ENCODE measurements around the gene EXOC3L4. TPM values are rescaled to one million over a fixed set of nuclear protein-coding genes. Genes with fewer than 3 reads are reported as not detected.
A peak's percentile ranks its signal among the peaks of the same experiment; 100 is the strongest.

Gene EXOC3L4
- total and polyA plus RNA-seq, 9 of the 15 experiments (the other 6 are each of a cell fraction or from before 2014, with no cell fraction given): 0.10 to 6.7 (median 0.98) TPM; not detected in 1

GRCh38 chr14:103122947-103123633 lies 28.6 kb downstream of the EXOC3L4 start, which contains the start of gene TNFAIP2:
Gene TNFAIP2, plus strand, starts transcription at chr14:103123461. Its CDS starts 2,997 bp downstream, at chr14:103126458.
- in situ Hi-C loops (cut with MboI): no loop called here
- Histone ChIP-seq H4K20me1 (replicated peaks; ENCODE audit: control insufficient read depth, insufficient read depth, low read length) (no peaks in the 10 kb centered on the region), H2AFZ (ENCODE audit: low read depth, low read length) (peak within 1 kb of the TSS; percentile 80), H3K9me3 (replicated peaks; ENCODE audit: control insufficient read depth, insufficient read depth, low read depth, low read length) (no peaks in the 10 kb centered on the region), H3K27ac (ENCODE audit: extremely low read depth, low read depth, low read length) (peak within 1 kb of the TSS; percentile 81), H3K9me1 (ENCODE audit: control insufficient read depth, insufficient read depth, low read length) (no peaks in the 10 kb centered on the region), H3K4me1 (replicated peaks in 1 of 2; ENCODE audit: control insufficient read depth in 2 of 2, insufficient read depth in 2 of 2, low read length in 2 of 2) (peaks cover 28 to 87% of the 10 kb centered on the region in 2 experiments), H3K27me3 (ENCODE audit: control insufficient read depth in 2 of 2, insufficient read depth in 2 of 2, low read length in 2 of 2) (no peaks in the 10 kb centered on the region), H3K79me2 (ENCODE audit: control insufficient read depth, insufficient read depth, low read length) (peaks cover 21% of the 10 kb centered on the region), H3K4me2 (ENCODE audit: insufficient read depth, low read length) (peak within 1 kb of the TSS; percentile 72), H3K4me3 (peak within 1 kb of the TSS; percentile 53), H3K9ac (ENCODE audit: insufficient read depth in 1 of 2, low read depth in 2 of 2, low read length in 2 of 2) (peak within 1 kb of the TSS; percentile 75 to 94; a peak in 3 of 4 replicates), H3K36me3 (ENCODE audit: control insufficient read depth, insufficient read depth, low read length) (peaks cover 22% of the 10 kb centered on the region; the same call in 1 of the 3 replicates)
- ChIA-PET CTCF (ENCODE audit: low intra/inter-chr PET ratio) (interaction anchor here (0.9 kb wide), 1 partner anchor 19 kb away, joined by 3 read pairs; no protein-coding TSS in a partner anchor), POLR2A (interaction anchor here (0.5 to 1.0 kb wide), 2 partner anchors 17 to 419 kb away, joined by 3 to 4 read pairs; no protein-coding TSS in a partner anchor)
- 0% methylated on average over 1 of the region's 74 CpGs for WGBS (ENCODE audit: insufficient coverage, low coverage, missing lambda C conversion rate)
- ATAC-seq (peak; percentile 74), DNase-seq (ENCODE audit: extremely low read depth in 1 of 4, low spot score in 3 of 4) (peak; percentile 57 to 77 (median 70)), FAIRE-seq (no peak)
- intact Hi-C loops (cut with micrococcal nuclease): no loop called here
- no TSS peak for BruUV-seq (replicated peaks)
- no peak for TF ChIP-seq MBD2 (IDR thresholded peaks at IDR 0.05; ENCODE audit: borderline replicate concordance, low read depth)
- TF ChIP-seq ZNF76 (CRISPR knock-in tag; IDR thresholded peaks at IDR 0.05; ENCODE audit: borderline replicate concordance): 0 out of 2 replicates have a peak, but pooled peaks have one; percentile 32
- TF ChIP-seq PURB (CRISPR knock-in tag; IDR thresholded peaks at IDR 0.05; ENCODE audit: low read depth): no peak
- TF ChIP-seq NRF1 (conservative IDR thresholded peaks at IDR 0.05 in 1 of 2, IDR thresholded peaks at IDR 0.05 in 1 of 2): no peak
- TF ChIP-seq TRIM25 (IDR thresholded peaks at IDR 0.05; ENCODE audit: borderline replicate concordance): no peak
- TF ChIP-seq JUNB (CRISPR knock-in tag; conservative IDR thresholded peaks at IDR 0.05): no peak
- peak; percentile 91 for TF ChIP-seq POLR2G (IDR thresholded peaks at IDR 0.05; ENCODE audit: low read depth, low read length)
- no peak for TF ChIP-seq AFF1 (IDR thresholded peaks at IDR 0.05; ENCODE audit: low read depth in 1 of 2, partially characterized antibody in 2 of 2)
- peak; percentile 64 for TF ChIP-seq L3MBTL2 (IDR thresholded peaks at IDR 0.05)
- TF ChIP-seq NKRF (IDR thresholded peaks at IDR 0.05; ENCODE audit: borderline replicate concordance): no peak
- no peak for TF ChIP-seq ZNF79 (CRISPR knock-in tag; IDR thresholded peaks at IDR 0.05; ENCODE audit: low read depth)
